Measurements from ENCODE around the gene PPFIA2.

PPFIA2 gene

DNA sequence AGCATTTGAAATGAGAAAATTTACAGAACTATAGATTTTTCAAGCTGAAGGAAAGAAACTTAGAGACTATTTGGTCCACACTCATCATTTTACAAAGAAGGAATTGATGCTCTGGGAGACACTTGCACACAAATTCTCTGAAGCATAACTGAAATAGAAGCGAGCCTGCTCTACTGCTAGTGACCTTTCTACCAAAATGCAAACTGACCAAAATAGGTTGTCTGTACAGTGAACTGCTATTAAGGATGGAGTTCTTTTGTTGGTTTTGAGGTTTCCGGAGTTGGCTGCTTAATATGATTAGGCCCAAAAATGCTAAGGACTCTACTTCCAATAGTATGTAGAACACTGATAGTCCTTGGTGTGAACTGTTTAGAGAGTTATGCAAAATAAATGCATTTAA is 194.9 kb downstream of the PPFIA2 start:
- DNase-seq (ENCODE audit: extremely low read depth in 1 of 2, low read depth in 1 of 2) = no peak

GRCh38 chr12:81558031-81558430 is 201.1 kb downstream of the PPFIA2 start:
- no peak for DNase-seq (ENCODE audit: extremely low read depth in 1 of 2, low read depth in 1 of 2)

GRCh38 chr12:81546811-81547210 is 212.3 kb downstream of the PPFIA2 start:
- no peak for DNase-seq (ENCODE audit: extremely low read depth in 1 of 2, low read depth in 1 of 2)

DNA sequence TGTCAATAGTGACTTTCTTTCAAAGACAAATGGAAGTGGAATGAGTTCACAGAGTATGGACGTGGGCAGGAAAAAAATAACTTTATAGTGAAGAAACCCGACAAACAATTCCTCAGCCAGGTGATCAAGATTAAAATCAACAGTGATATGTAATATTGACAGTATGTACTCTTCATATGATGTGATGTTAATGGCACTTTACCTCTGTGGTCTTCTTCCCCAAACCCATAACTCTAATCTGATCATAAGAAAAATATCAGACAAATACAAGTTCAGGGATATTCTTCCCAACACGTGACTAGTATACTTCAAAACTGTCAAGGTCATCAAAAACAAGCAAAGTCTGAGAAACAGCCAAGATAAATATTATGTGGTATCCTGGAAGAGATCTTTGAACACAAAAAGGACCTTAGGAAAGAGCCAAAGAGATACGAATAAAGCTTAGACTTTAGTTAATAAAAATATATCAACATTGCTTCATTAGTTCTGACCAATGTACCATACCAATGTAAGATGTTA is 215.5 kb downstream of the PPFIA2 start:
- DNase-seq (ENCODE audit: extremely low read depth in 1 of 2, low read depth in 1 of 2) = no peak

GRCh38 chr12:81542065-81543010 is 216.8 kb downstream of the PPFIA2 start:
- DNase-seq (ENCODE audit: extremely low read depth in 1 of 2, low read depth in 1 of 2) = no peak

- no peak for DNase-seq (ENCODE audit: extremely low read depth in 1 of 2, low read depth in 1 of 2)
These were observed 218.0 kb downstream of the PPFIA2 start for GRCh38 chr12:81541121-81541520.

DNA sequence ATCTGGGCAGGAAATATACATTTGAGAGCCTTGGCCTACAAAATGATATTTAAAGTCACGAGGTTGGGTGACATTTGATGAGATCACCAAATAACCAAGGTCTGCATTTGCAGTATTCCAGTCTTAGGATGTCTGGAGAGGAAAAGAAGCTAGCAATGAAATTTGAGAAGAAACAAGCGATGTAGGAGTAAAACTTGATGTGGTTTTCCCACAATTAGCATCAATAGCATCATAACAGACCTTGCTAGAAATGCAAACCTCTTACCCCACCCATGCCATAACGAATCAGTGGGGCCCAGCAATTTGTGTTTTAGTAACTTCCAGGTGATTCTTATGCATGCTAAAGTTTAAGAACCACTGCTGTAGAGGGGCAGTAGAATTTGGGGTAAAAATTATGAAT is 219.9 kb downstream of the PPFIA2 start:
- no peak for DNase-seq (ENCODE audit: extremely low read depth in 1 of 2, low read depth in 1 of 2)

DNA sequence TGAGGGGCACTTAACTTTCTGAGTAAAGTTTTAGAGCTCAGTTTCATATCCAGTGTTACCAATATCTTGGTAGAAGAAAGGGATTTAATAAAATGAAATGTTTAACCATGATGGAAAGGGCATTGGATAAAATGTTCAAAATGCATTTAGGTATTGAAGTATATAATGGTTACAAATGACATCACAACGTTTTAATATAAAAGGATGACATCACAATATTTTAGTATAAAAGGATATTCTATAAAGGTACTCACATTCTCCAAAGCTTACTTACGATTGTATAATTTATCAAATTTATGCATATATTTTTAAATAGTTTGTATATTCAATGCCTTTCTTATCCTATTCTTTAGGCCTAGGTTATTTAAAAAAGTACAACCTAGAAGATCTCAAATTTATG is 226.1 kb downstream of the PPFIA2 start:
- no peak for DNase-seq (ENCODE audit: extremely low read depth in 1 of 2, low read depth in 1 of 2)

DNA sequence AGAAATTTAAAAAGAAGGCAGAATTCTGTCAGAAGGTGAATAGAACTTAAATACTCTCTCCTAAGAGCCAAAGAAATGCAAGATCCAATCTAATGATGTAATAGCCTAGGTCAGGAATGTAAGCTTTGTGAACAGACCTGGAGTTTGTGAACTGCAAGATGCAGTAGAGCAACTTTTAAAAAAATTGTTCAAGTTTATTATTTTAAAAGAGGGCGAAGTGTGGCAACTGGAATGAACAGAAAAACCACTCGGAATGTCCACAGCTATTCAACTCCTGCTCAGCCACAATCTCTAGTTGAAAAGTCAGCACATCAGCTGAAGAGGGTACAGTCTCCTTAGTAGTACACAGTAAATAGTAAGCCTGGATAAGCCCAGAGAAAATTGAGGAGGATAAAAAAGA is 228.8 kb downstream of the PPFIA2 start:
- DNase-seq (ENCODE audit: extremely low read depth in 1 of 2, low read depth in 1 of 2) = no peak

GRCh38 chr12:81520064-81520945 is 238.8 kb downstream of the PPFIA2 start:
- no peak for DNase-seq (ENCODE audit: extremely low read depth in 1 of 2, low read depth in 1 of 2)

- DNase-seq (ENCODE audit: extremely low read depth in 1 of 2, low read depth in 1 of 2) = no peak
These were observed 240.5 kb downstream of the PPFIA2 start for GRCh38 chr12:81518638-81519037.

DNA sequence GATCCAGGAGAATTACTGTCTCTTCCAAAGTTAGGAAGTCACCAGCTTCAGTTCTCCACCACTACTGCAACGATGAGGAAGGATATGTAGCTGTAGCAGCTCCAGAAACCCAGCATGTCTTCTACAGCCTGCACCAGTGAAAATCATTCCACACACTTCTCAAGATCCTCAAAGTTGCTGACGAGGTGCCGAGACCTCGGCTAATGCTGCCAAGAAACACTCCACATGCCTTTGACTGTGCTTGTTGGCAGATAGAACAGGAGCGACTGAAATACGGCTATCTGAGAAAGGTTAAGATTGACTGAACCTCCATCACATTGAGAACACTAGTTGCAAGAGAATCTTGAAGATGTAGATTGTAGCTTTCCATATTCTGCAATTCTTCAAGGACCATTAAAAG is 241.9 kb downstream of the PPFIA2 start:
- no peak for DNase-seq (ENCODE audit: extremely low read depth in 1 of 2, low read depth in 1 of 2)

- no peak for DNase-seq (ENCODE audit: extremely low read depth in 1 of 2, low read depth in 1 of 2)
These were observed 256.0 kb downstream of the PPFIA2 start for GRCh38 chr12:81502912-81503695.

GRCh38 chr12:81500788-81501187 is 258.4 kb downstream of the PPFIA2 start:
- DNase-seq (ENCODE audit: extremely low read depth in 1 of 2, low read depth in 1 of 2) = no peak

DNA sequence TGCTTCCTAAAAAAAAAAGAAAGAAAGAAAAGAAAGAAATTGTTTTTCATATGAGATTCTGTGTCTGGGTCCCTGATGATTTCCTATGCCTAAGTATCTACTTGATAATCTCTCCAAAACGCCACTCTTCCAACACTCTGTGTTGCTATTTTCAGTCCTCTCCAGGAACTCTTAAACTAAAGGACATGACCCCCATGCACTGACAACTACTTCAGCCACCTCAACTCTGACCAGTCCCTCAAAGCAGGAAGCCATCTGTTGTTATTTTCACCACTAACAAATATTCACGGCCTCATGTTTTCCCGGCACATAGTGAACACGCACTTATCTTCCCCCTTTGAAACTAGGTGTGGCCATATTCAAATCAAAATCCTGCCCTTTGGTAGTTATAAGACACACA is 259.3 kb downstream of the PPFIA2 start:
- no peak for DNase-seq (ENCODE audit: extremely low read depth in 1 of 2, low read depth in 1 of 2)

- no peak for DNase-seq (ENCODE audit: extremely low read depth in 1 of 2, low read depth in 1 of 2)
These were observed 266.9 kb downstream of the PPFIA2 start for GRCh38 chr12:81492131-81492720.

- DNase-seq (ENCODE audit: extremely low read depth in 1 of 2, low read depth in 1 of 2) = no peak
These were observed 286.2 kb downstream of the PPFIA2 start for GRCh38 chr12:81472934-81473333.

GRCh38 chr12:81470923-81471322 is 288.2 kb downstream of the PPFIA2 start:
- no peak for DNase-seq (ENCODE audit: extremely low read depth in 1 of 2, low read depth in 1 of 2)

DNA sequence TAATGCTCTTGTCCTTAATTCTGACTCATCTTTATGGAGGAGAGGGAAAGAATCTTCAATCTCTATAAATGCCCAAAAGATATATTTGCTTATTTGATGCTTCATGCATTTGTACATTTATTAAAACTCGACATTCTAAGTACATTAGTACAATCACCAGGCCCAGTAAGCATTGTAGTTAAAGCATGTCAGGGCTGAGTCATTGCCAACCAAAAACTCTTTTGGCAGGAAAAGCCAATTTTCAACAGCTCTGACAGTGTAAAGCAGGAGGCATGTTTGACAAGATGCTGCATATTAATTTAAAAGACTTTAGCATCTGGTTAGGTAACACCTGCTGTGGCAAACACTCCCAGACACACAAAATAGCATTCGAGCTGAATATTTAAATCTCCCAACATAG is 290.9 kb downstream of the PPFIA2 start:
- no peak for DNase-seq (ENCODE audit: extremely low read depth in 1 of 2, low read depth in 1 of 2)

DNA sequence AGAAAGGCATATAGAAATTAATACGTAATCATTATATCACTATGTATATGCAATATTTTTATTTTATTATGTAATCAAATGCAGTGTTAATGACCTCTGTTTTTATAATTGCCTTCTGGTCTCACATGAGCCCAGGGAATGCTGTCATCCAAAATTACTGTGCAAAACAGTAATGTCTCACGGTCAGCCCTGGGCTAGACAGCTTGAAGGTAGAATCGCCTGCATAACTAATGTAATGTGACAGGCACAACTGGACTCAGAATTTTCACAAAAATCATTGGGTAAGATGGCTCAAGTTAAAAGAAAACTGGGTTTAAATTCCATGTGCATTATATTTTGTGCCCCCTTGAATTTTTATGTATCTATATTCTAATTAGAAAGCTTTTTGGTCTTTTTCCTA is 293.3 kb downstream of the PPFIA2 start:
- no peak for DNase-seq (ENCODE audit: extremely low read depth in 1 of 2, low read depth in 1 of 2)

All from activated CD8-positive, alpha-beta memory T cell treated with anti-CD3 and anti-CD28 coated beads for 1 hour (primary cell).